SK-N-SH treated with all-trans-retinoic acid at 6 μM for 48 hours (cell line): ENCODE measurements around the gene PHF20.
"Not testable (repeated sequence)": the region's sequence is repeated elsewhere in the genome, so short reads cannot be mapped to it uniquely, and the experiment has no call there.

ENCODE experiments used
- ATAC-seq: fragments of 200-7000 bp; cut with Tn5 transposase; 3 replicates; pipeline ENCODE4 v1.9.1; 2020; ENCODE audit warnings: mild to moderate bottlenecking, moderate library complexity
- ARNTL ChIP-seq: fragments of 450-650 bp; formaldehyde crosslinking; IDR thresholded peaks from 2 replicates; pipeline ENCODE4 v1.5.0; 2020; ENCODE audit warnings: low read depth, mild to moderate bottlenecking, moderate library complexity, borderline replicate concordance
- BACH2 ChIP-seq: fragments of 250-450 bp; sonication (Bioruptor Pico); IDR thresholded peaks from 2 replicates; pipeline ENCODE4 v1.9.0; 2021; ENCODE audit warnings: mild to moderate bottlenecking, borderline replicate concordance
- CSDC2 ChIP-seq: fragments of 250-450 bp; sonication (Bioruptor Pico); IDR thresholded peaks from 2 replicates; pipeline ENCODE4 v1.5.0; 2020; ENCODE audit warnings: mild to moderate bottlenecking, moderate library complexity
- ESRRG ChIP-seq: fragments of 250-450 bp; sonication (Bioruptor Pico); IDR thresholded peaks from 2 replicates; pipeline ENCODE4 v1.6.1; 2021; ENCODE audit warnings: mild to moderate bottlenecking
- GLIS3 ChIP-seq: fragments of 250-450 bp; sonication (Bioruptor Pico); IDR thresholded peaks from 2 replicates; pipeline ENCODE4 v1.5.0; 2020; ENCODE audit warnings: mild to moderate bottlenecking, moderate library complexity
- ISL1 ChIP-seq: fragments of 250-450 bp; sonication (Bioruptor Pico); IDR thresholded peaks from 2 replicates; pipeline ENCODE4 v2.1.2; 2022; ENCODE audit warnings: mild to moderate bottlenecking, moderate library complexity
- OSR1 ChIP-seq: fragments of 250-450 bp; sonication (Bioruptor Pico); IDR thresholded peaks from 2 replicates; pipeline ENCODE4 v1.8.0; 2022; ENCODE audit warnings: moderate library complexity, mild to moderate bottlenecking, inconsistent platforms
- PPARA ChIP-seq: fragments of 250-450 bp; sonication (Bioruptor Pico); IDR thresholded peaks from 2 replicates; pipeline ENCODE4 v1.5.0; 2020; ENCODE audit warnings: mild to moderate bottlenecking, borderline replicate concordance
- RARB ChIP-seq: fragments of 250-450 bp; sonication (Bioruptor Pico); IDR thresholded peaks from 2 replicates; pipeline ENCODE4 v1.8.0; 2021; ENCODE audit warnings: mild to moderate bottlenecking, moderate library complexity
- TCF4 ChIP-seq: fragments of 250-450 bp; sonication (Bioruptor Pico); IDR thresholded peaks from 2 replicates; pipeline ENCODE4 v1.8.0; 2021; ENCODE audit warnings: mild to moderate bottlenecking, moderate library complexity, borderline replicate concordance
- TOX ChIP-seq: fragments of 250-450 bp; sonication (Bioruptor Pico); IDR thresholded peaks from 2 replicates; pipeline ENCODE4 v1.8.0; 2021; ENCODE audit warnings: mild to moderate bottlenecking, moderate library complexity, borderline replicate concordance
- ZC3H10 ChIP-seq: fragments of 250-450 bp; sonication (Bioruptor Pico); IDR thresholded peaks from 2 replicates; pipeline ENCODE4 v1.5.1; 2021; ENCODE audit warnings: mild to moderate bottlenecking, moderate library complexity
- ZFP3 ChIP-seq: fragments of 250-450 bp; sonication (Bioruptor Pico); IDR thresholded peaks from 2 replicates; pipeline ENCODE4 v1.5.0; 2020; ENCODE audit warnings: mild to moderate bottlenecking, moderate library complexity
- ZFP30 ChIP-seq: fragments of 450-650 bp; formaldehyde crosslinking; IDR thresholded peaks from 2 replicates; pipeline ENCODE4 v1.5.0; 2022; ENCODE audit warnings: mild to moderate bottlenecking, moderate library complexity
- ZNF565 ChIP-seq: fragments of 450-650 bp; formaldehyde crosslinking; conservative IDR thresholded peaks from 2 replicates; pipeline ENCODE4 v1.5.0; 2020; ENCODE audit warnings: low read depth, mild to moderate bottlenecking, moderate library complexity
- ZNF70 ChIP-seq: fragments of 450-650 bp; formaldehyde crosslinking; IDR thresholded peaks from 2 replicates; pipeline ENCODE4 v1.5.0; 2020; ENCODE audit warnings: mild to moderate bottlenecking, moderate library complexity
- ZNF8 ChIP-seq: fragments of 450-650 bp; formaldehyde crosslinking; IDR thresholded peaks from 2 replicates; pipeline ENCODE4 v1.5.0; 2020; ENCODE audit warnings: mild to moderate bottlenecking, moderate library complexity
- TF ChIP-seq, protein P1 (sequence below): fragments of 250-450 bp; sonication (Bioruptor Pico); IDR thresholded peaks from 2 replicates; pipeline ENCODE4 v1.5.1; 2020; ENCODE audit warnings: low read depth, mild to moderate bottlenecking, moderate library complexity
- TF ChIP-seq, protein P2 (sequence below): fragments of 250-450 bp; sonication (Bioruptor Pico); IDR thresholded peaks from 2 replicates; pipeline ENCODE4 v1.8.0; 2021; ENCODE audit warnings: low read depth, mild to moderate bottlenecking, moderate library complexity, borderline replicate concordance
- TF ChIP-seq, protein P3 (sequence below): fragments of 250-450 bp; sonication (Bioruptor Pico); IDR thresholded peaks from 2 replicates; pipeline ENCODE4 v1.8.0; 2020; ENCODE audit warnings: mild to moderate bottlenecking, moderate library complexity, borderline replicate concordance
- TF ChIP-seq, protein P4 (sequence below): fragments of 250-450 bp; sonication (Bioruptor Pico); IDR thresholded peaks from 2 replicates; pipeline ENCODE4 v1.5.0; 2020; ENCODE audit warnings: mild to moderate bottlenecking, moderate library complexity

The PHF20 gene

DNA sequence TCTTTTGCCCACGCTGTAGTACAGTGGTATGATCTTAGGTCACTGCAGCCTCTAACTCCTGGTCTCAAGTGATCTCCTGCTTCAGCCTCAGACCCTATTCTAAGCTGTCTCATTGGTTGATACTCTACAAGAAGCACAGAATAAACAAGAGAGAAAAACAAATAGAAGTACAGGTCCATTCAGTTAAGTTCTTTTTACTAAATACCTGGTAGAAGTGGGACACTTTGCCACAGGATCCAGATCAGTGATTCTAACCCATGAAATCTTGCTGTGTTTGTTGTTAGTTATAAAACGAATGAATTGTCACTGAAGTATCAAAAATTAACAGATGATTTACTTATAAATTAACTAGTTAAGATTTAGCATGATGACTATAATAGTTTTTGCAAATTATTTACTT, 105.8 kb downstream of the PHF20 start:
- no peak for ATAC-seq

DNA sequence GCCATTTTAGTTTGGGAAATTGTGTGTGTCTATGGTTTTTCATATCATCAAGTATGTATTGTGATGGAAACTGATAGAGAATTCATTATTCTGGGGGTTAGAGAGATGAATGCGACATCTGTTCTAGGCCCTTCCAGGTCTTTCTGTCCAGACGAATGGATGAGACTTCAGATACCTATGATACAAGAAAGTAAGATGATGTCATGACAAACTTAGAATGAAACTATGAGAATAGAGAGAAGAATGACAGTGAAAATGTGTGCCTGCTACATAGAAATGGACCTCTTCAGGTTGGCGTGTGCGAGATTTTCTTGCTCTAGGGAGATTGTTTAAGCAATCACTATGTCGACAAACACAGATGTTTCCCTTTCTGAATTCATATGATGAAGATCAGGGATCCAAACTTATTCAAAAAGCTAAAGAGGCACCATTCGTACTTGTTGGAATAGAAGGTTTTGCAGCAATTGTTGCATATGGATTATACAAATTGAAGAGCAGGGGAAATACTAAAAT, 106.4 kb downstream of the PHF20 start:
- no peak for TF ChIP-seq PPARA (CRISPR knock-in tag)
- TF ChIP-seq BACH2 (CRISPR knock-in tag): no peak
- TF ChIP-seq OSR1 (CRISPR knock-in tag): no peak
- TF ChIP-seq, protein P1, sequence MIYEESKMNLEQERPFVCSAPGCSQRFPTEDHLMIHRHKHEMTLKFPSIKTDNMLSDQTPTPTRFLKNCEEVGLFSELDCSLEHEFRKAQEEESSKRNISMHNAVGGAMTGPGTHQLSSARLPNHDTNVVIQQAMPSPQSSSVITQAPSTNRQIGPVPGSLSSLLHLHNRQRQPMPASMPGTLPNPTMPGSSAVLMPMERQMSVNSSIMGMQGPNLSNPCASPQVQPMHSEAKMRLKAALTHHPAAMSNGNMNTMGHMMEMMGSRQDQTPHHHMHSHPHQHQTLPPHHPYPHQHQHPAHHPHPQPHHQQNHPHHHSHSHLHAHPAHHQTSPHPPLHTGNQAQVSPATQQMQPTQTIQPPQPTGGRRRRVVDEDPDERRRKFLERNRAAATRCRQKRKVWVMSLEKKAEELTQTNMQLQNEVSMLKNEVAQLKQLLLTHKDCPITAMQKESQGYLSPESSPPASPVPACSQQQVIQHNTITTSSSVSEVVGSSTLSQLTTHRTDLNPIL: no peak
- no peak for TF ChIP-seq ZFP3 (CRISPR knock-in tag)
- TF ChIP-seq ZNF8 (CRISPR knock-in tag): no peak
- TF ChIP-seq TOX (CRISPR knock-in tag): no peak
- no peak for TF ChIP-seq ARNTL
- TF ChIP-seq ZNF70 (CRISPR knock-in tag): no peak
- TF ChIP-seq TCF4 (CRISPR knock-in tag): no peak
- TF ChIP-seq ESRRG: no peak
- no peak for TF ChIP-seq GLIS3 (CRISPR knock-in tag)
- TF ChIP-seq, protein P2, sequence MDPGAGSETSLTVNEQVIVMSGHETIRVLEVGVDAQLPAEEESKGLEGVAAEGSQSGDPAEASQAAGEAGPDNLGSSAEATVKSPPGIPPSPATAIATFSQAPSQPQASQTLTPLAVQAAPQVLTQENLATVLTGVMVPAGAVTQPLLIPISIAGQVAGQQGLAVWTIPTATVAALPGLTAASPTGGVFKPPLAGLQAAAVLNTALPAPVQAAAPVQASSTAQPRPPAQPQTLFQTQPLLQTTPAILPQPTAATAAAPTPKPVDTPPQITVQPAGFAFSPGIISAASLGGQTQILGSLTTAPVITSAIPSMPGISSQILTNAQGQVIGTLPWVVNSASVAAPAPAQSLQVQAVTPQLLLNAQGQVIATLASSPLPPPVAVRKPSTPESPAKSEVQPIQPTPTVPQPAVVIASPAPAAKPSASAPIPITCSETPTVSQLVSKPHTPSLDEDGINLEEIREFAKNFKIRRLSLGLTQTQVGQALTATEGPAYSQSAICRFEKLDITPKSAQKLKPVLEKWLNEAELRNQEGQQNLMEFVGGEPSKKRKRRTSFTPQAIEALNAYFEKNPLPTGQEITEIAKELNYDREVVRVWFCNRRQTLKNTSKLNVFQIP: no peak
- TF ChIP-seq, all 23 proteins: peak for 0
- ATAC-seq: no peak

More for the DNA sequence above, 105.8 kb downstream of the PHF20 start:
- TF ChIP-seq TOX (CRISPR knock-in tag): no peak
- no peak for TF ChIP-seq ZFP30 (CRISPR knock-in tag)
- no peak for TF ChIP-seq TCF4 (CRISPR knock-in tag)
- no peak for TF ChIP-seq RARB (CRISPR knock-in tag)
- TF ChIP-seq, protein P1: no peak
- TF ChIP-seq, protein P2: no peak
- TF ChIP-seq ARNTL: no peak
- TF ChIP-seq, protein P3, sequence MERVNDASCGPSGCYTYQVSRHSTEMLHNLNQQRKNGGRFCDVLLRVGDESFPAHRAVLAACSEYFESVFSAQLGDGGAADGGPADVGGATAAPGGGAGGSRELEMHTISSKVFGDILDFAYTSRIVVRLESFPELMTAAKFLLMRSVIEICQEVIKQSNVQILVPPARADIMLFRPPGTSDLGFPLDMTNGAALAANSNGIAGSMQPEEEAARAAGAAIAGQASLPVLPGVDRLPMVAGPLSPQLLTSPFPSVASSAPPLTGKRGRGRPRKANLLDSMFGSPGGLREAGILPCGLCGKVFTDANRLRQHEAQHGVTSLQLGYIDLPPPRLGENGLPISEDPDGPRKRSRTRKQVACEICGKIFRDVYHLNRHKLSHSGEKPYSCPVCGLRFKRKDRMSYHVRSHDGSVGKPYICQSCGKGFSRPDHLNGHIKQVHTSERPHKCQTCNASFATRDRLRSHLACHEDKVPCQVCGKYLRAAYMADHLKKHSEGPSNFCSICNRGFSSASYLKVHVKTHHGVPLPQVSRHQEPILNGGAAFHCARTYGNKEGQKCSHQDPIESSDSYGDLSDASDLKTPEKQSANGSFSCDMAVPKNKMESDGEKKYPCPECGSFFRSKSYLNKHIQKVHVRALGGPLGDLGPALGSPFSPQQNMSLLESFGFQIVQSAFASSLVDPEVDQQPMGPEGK: no peak
- TF ChIP-seq ZC3H10 (CRISPR knock-in tag): no peak
- TF ChIP-seq OSR1 (CRISPR knock-in tag): no peak
- no peak for TF ChIP-seq BACH2 (CRISPR knock-in tag)
- no peak for TF ChIP-seq ZNF565 (CRISPR knock-in tag)
- TF ChIP-seq, protein P4, sequence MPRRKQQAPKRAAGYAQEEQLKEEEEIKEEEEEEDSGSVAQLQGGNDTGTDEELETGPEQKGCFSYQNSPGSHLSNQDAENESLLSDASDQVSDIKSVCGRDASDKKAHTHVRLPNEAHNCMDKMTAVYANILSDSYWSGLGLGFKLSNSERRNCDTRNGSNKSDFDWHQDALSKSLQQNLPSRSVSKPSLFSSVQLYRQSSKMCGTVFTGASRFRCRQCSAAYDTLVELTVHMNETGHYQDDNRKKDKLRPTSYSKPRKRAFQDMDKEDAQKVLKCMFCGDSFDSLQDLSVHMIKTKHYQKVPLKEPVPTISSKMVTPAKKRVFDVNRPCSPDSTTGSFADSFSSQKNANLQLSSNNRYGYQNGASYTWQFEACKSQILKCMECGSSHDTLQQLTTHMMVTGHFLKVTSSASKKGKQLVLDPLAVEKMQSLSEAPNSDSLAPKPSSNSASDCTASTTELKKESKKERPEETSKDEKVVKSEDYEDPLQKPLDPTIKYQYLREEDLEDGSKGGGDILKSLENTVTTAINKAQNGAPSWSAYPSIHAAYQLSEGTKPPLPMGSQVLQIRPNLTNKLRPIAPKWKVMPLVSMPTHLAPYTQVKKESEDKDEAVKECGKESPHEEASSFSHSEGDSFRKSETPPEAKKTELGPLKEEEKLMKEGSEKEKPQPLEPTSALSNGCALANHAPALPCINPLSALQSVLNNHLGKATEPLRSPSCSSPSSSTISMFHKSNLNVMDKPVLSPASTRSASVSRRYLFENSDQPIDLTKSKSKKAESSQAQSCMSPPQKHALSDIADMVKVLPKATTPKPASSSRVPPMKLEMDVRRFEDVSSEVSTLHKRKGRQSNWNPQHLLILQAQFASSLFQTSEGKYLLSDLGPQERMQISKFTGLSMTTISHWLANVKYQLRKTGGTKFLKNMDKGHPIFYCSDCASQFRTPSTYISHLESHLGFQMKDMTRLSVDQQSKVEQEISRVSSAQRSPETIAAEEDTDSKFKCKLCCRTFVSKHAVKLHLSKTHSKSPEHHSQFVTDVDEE (CRISPR knock-in tag): no peak

DNA sequence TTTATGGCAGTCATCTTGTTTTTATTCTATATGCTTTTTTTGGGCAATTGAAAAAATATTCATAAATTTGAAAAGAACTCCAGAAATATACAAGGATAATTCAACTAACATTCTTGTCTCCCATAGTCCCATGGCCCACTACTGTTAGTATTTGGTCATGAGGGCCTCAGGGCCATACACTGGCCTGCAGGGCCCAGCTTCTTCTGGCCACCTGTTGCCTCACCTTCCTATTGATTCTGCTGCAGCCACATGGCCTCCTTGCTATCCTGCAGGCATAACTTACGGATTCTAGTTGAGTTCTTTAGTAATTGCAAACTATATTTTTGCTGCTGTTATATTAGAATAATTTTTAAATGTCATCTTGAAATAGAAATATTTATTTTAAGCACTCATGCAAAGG, 109.9 kb downstream of the PHF20 start:
- TF ChIP-seq, protein P4 (CRISPR knock-in tag): no peak
- no peak for TF ChIP-seq ISL1 (CRISPR knock-in tag)
- no peak for TF ChIP-seq ARNTL
- TF ChIP-seq ZFP3 (CRISPR knock-in tag): no peak
- TF ChIP-seq ESRRG: no peak
- no peak for TF ChIP-seq CSDC2 (CRISPR knock-in tag)
- TF ChIP-seq ZNF8 (CRISPR knock-in tag): no peak
- no peak for TF ChIP-seq RARB (CRISPR knock-in tag)
- TF ChIP-seq BACH2 (CRISPR knock-in tag): no peak
- no peak for TF ChIP-seq TOX (CRISPR knock-in tag)
- no peak for TF ChIP-seq TCF4 (CRISPR knock-in tag)
- TF ChIP-seq ZFP30 (CRISPR knock-in tag): no peak
- TF ChIP-seq, all 23 proteins: peak for 0
- ATAC-seq: no peak

DNA sequence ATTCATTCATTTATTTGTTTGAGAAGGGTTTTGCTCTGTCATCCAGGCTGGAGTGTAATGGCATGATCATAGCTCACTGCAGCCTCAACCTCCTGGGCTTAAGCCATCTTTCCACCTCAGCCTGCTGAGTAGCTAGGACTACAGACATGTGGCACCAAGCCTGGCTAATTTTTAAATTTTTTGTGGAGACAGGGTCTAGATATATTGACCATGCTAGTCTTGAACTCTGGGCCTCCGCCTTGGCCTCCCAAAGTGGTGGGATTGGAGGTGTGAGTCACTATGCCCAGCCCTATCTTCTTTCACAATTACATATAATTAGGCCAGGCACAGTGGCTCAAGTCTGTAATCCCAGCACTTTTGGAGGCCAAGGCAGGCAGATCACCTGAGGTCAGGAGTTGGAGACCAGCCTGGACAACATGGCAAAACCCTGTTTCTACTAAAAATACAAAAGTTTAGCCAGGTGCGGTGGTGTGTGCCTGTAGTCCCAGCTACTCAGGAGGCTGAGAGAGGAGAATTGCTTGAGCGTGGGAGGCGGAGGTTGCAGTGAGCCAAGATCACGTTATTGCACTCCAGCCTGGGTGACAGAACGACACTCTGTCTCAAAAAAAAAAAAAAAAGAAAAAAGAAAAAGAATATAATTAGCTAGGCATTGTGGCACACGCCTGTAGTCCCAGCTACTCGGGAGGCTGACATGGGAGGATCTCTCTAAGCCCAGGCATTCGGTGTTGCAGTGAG, 110.8 kb downstream of the PHF20 start:
- not testable (repeated sequence) for ATAC-seq
